HCEC 1CT (cell line): Measurements from ENCODE around the gene C11orf86.
"Not testable (repeated sequence)": the region's sequence is repeated elsewhere in the genome, so short reads cannot be mapped to it uniquely, and the experiment has no call there.

Experiments
- DNase-seq: peaks from one replicate; pipeline ENCODE4 v3.0.0-alpha.2; 2017

The C11orf86 gene

GRCh38 chr11:66992041-66992440 is 16.9 kb downstream of the C11orf86 start:
- no peak for DNase-seq

- DNase-seq = no peak
Observed at GRCh38 chr11:66996609-66997273, 21.6 kb downstream of the C11orf86 start.

GRCh38 chr11:66999555-66999954 is 24.5 kb downstream of the C11orf86 start:
- DNase-seq = no peak

GRCh38 chr11:67001332-67001731 is 26.2 kb downstream of the C11orf86 start:
- no peak for DNase-seq

GRCh38 chr11:67002297-67002913 is 27.3 kb downstream of the C11orf86 start:
- no peak for DNase-seq

GRCh38 chr11:67002921-67003411 is 27.9 kb downstream of the C11orf86 start:
- no peak for DNase-seq

- not testable (repeated sequence) for DNase-seq
Observed at GRCh38 chr11:67005200-67005599, 30.1 kb downstream of the C11orf86 start.

- DNase-seq = peak; percentile 5
Observed at GRCh38 chr11:67006029-67006884, 31.2 kb downstream of the C11orf86 start.

- no peak for DNase-seq
Observed at GRCh38 chr11:67007126-67007525, 32.0 kb downstream of the C11orf86 start.

GRCh38 chr11:67010296-67010905 is 35.3 kb downstream of the C11orf86 start:
- no peak for DNase-seq

GRCh38 chr11:67013511-67014045 is 38.5 kb downstream of the C11orf86 start:
- no peak for DNase-seq

- no peak for DNase-seq
Observed at GRCh38 chr11:67014343-67014742, 39.2 kb downstream of the C11orf86 start.

- no peak for DNase-seq
Observed at GRCh38 chr11:67015048-67015447, 39.9 kb downstream of the C11orf86 start.

- DNase-seq = no peak
Observed at GRCh38 chr11:67016550-67016949, 41.4 kb downstream of the C11orf86 start.

- no peak for DNase-seq
Observed at GRCh38 chr11:67020949-67021348, 45.8 kb downstream of the C11orf86 start.

- no peak for DNase-seq
Observed at GRCh38 chr11:67022341-67022933, 47.3 kb downstream of the C11orf86 start.

GRCh38 chr11:67022961-67023956 is 48.2 kb downstream of the C11orf86 start, which contains the start of gene SYT12:
TSS of gene SYT12 (plus strand) at chr11:67023134. CDS start at chr11:67030145, 7,011 bp downstream.
- no peak for DNase-seq

GRCh38 chr11:67023957-67024353 is 48.9 kb downstream of the C11orf86 start:
- no peak for DNase-seq

GRCh38 chr11:67024410-67024809 is 49.3 kb downstream of the C11orf86 start:
- DNase-seq = no peak

- no peak for DNase-seq
Observed at GRCh38 chr11:67024966-67025365, 49.9 kb downstream of the C11orf86 start.

- DNase-seq = no peak
Observed at GRCh38 chr11:67025750-67026149, 50.6 kb downstream of the C11orf86 start.
